NB4 (cell line): Measurements from ENCODE around the gene RTL9.

ENCODE experiments used
- MAX ChIP-seq: IDR thresholded peaks from 2 replicates; pipeline ENCODE4 v1.6.1; 2011; ENCODE audit warnings: low read depth, low read length
- MYC ChIP-seq: IDR thresholded peaks from 2 replicates; pipeline ENCODE4 v1.6.1; 2011; ENCODE audit warnings: low read depth, low read length
- POLR2A ChIP-seq: IDR thresholded peaks from 2 replicates; pipeline ENCODE4 v1.6.1; 2011; ENCODE audit warnings: mild to moderate bottlenecking; ENCODE audit not compliant: insufficient read length; ENCODE audit errors: extremely low read depth
- TF ChIP-seq, protein P1 (sequence below): IDR thresholded peaks from one replicate; pipeline ENCODE4 v1.5.1; 2012; ENCODE audit warnings: low read depth, low read length

DNA sequence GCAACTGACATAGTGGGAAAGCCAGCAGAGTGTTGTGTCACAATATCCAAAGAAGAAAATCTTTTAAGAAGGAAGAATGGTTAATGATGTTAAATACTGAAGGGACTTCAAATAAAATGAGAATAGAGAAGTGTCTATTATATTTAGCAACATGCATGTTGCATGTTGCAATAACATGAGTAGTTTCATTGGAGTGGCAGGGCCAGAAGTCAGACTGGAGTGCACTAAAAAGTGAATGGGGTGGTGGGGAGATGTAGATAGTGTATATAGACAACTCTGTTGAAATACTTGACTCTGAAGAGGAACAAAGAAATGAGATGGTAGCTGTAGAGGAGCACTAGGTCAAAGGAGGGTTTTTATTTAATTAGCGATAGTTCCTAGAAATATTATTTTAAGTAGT is 31.3 kb upstream of the RTL9 start:
- TF ChIP-seq, protein P1, sequence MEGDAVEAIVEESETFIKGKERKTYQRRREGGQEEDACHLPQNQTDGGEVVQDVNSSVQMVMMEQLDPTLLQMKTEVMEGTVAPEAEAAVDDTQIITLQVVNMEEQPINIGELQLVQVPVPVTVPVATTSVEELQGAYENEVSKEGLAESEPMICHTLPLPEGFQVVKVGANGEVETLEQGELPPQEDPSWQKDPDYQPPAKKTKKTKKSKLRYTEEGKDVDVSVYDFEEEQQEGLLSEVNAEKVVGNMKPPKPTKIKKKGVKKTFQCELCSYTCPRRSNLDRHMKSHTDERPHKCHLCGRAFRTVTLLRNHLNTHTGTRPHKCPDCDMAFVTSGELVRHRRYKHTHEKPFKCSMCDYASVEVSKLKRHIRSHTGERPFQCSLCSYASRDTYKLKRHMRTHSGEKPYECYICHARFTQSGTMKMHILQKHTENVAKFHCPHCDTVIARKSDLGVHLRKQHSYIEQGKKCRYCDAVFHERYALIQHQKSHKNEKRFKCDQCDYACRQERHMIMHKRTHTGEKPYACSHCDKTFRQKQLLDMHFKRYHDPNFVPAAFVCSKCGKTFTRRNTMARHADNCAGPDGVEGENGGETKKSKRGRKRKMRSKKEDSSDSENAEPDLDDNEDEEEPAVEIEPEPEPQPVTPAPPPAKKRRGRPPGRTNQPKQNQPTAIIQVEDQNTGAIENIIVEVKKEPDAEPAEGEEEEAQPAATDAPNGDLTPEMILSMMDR: no peak
- TF ChIP-seq POLR2A: no peak
- TF ChIP-seq MYC: no peak
- TF ChIP-seq MAX: 0 out of 2 replicates have a peak, but pooled peaks have one; percentile 6
